GM12874 (cell line): ENCODE measurements around the gene UQCC2.

Experiments
- TF ChIP-seq, protein P1 (sequence below): IDR thresholded peaks from 2 replicates; pipeline ENCODE4 v1.5.1; 2011; ENCODE audit warnings: low read depth, mild to moderate bottlenecking, control low read depth, low read length, moderate library complexity; ENCODE audit not compliant: insufficient read depth

Gene UQCC2

DNA sequence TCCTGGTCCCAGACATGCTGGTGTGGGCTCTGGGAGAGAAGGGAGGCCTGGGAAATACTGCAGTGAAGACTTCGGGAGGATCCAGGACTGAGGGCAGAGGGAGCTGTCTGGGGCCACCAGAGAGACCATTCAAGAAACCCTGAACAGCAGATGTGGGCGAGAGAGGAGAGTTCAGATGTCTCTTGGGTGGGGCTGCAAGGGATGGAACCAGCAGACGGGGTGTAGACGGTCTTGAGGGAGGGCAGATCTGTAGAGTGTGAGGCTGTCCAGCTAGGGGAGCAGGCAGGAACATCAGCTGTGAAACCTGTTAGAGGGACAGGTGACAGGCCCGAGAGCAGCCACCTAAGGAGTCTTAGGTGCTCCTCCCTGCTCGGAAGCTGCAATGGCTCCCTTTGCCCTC lies 51.5 kb downstream of the UQCC2 start:
- TF ChIP-seq, protein P1, sequence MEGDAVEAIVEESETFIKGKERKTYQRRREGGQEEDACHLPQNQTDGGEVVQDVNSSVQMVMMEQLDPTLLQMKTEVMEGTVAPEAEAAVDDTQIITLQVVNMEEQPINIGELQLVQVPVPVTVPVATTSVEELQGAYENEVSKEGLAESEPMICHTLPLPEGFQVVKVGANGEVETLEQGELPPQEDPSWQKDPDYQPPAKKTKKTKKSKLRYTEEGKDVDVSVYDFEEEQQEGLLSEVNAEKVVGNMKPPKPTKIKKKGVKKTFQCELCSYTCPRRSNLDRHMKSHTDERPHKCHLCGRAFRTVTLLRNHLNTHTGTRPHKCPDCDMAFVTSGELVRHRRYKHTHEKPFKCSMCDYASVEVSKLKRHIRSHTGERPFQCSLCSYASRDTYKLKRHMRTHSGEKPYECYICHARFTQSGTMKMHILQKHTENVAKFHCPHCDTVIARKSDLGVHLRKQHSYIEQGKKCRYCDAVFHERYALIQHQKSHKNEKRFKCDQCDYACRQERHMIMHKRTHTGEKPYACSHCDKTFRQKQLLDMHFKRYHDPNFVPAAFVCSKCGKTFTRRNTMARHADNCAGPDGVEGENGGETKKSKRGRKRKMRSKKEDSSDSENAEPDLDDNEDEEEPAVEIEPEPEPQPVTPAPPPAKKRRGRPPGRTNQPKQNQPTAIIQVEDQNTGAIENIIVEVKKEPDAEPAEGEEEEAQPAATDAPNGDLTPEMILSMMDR: no peak

DNA sequence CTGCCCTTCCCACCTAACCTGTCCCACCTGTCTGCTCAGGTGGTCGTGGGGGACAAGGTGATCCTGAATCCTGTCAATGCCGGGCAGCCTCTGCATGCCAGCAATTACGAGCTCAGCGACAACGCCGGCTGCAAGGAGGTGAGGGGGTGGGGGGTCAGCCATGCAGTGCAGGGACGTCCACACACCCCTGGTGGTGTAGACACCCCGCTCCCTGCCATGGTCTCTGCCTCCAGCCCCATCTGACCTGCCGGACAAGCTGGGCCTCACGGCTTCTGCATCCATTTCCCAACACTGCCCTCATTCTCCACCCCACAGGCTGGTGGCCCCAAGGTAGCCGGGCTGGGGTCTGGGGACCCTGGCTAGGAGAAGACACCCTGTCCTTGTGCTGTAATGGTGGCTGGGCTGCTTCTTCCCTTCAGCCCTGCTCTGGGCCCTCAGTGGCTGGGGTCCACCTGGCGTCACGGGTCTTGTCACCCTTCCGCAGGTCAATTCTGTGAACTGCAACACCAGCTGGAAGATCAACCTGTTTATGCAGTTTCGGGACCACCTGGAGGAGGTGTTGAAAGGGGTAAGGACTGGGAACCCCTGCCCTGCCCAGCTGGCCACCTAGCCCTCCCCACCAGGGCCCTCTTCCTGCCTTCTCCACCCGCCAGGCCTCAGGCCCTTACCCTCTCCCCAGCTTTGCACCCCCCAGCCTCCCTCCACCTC lies 52.4 kb downstream of the UQCC2 start:
- TF ChIP-seq, protein P1: no peak

DNA sequence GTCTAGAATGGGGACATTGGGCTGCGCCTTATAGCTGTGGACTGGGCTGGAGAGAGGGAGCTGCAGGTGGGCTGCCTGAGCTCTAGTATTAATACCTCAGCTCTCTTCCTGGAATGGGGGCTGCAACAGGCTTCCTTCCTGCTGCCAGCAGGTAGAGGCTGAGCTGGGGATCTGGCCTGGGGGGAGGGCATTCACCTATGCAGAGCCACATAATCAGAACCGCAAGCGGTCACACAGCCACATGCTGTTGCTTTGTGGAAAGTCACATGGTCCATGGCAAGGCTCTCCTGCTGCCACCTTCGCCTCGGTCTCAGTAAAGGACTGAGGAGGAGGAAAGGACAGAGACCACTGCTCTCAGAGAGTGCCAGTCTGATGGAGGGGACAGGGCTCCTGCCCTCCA lies 54.7 kb downstream of the UQCC2 start:
- TF ChIP-seq, protein P1: no peak

DNA sequence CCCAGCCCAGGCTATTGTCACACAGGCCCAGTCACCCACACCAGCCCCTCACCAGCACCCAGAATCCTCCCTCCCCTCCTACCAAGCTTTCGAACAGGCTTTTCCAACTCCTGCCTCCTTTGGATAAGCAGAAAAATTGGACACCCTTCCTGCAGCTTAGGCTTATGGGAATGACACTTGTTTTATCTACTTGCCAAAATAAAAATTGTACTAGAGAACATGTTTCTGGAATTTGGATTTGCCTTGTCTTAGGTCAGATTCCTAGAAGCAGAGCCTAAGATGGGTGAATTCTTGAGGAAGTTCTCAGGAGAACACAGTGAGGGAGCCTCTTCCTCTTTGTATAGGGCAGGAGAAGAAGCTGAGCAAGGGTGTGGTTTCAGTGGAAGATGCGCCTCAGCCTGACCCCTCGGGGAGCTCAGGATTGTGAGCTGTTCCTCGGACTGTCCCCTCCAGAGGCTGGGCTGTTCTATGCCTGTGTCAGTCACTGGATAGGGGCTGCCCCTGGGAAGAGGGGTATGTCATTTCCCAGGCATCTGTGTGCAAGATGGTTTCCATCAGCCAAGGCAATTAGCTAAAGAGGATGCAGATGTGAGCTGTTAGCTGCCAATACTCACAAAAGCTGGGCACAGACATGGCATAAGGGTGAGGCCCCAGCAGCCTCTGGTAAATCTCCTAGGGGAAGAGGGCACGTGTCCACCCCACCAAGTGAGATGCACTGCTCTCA lies 56.5 kb downstream of the UQCC2 start:
- TF ChIP-seq, protein P1: no peak

DNA sequence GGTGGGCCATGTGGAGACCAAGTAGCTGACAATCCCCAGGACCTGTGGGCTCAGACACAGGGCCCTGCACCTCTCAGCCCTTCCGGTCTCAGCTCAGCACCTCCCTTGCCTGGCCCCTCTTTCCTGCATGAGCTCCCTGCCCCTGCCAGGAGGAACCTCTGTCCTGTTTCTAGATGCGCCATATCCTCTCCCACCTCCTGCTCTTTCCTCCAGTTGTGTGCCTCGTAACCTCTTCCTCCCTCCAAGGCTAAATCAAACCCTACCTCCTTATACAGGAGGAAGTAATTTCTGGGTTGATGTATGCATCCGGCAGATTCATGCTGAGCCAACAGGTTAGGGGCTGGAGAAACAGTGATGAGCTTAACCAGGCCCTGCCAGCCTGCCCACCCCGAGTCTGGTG lies 59.5 kb downstream of the UQCC2 start:
- TF ChIP-seq, protein P1: no peak

DNA sequence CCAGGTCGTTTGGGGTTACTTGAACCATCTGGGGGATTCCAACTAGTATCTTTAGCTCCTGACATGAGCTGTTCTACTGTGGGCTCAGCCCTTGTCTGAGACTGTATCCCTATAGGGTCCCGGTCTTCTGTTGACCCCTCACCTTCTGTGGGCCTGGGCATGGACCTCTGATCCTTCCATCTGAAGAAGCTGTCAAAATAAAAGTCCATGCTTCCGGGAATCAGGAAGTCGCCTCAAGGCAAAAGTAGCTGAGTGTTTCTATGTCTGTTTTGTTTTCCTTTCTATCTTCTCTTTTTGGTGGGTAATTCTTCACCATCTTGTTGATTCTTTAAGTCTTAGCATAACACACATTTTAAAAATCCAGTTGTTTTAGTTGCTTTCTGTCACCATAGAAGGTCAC lies 60.1 kb downstream of the UQCC2 start:
- TF ChIP-seq, protein P1: no peak
